NB4 (cell line): ENCODE results near the gene VIPR2.

Source experiments
- DNase-seq: peaks from one replicate; pipeline ENCODE4 v3.0.0; 2010; ENCODE audit warnings: low read depth
- H3K4me3 ChIP-seq: one replicate; pipeline ENCODE4 v1.5.1; 2011; ENCODE audit warnings: mild to moderate bottlenecking, low read depth, low read length, moderate library complexity
- MYC ChIP-seq: IDR thresholded peaks from 2 replicates; pipeline ENCODE4 v1.6.1; 2011; ENCODE audit warnings: low read depth, low read length
- POLR2A ChIP-seq: IDR thresholded peaks from 2 replicates; pipeline ENCODE4 v1.6.1; 2011; ENCODE audit warnings: mild to moderate bottlenecking; ENCODE audit not compliant: insufficient read length; ENCODE audit errors: extremely low read depth
- TF ChIP-seq, protein P1 (sequence below): IDR thresholded peaks from 2 replicates; pipeline ENCODE4 v1.6.1; 2011; ENCODE audit warnings: low read depth, low read length
- TF ChIP-seq, protein P2 (sequence below): IDR thresholded peaks from one replicate; pipeline ENCODE4 v1.5.1; 2012; ENCODE audit warnings: low read depth, low read length

VIPR2 gene

DNA sequence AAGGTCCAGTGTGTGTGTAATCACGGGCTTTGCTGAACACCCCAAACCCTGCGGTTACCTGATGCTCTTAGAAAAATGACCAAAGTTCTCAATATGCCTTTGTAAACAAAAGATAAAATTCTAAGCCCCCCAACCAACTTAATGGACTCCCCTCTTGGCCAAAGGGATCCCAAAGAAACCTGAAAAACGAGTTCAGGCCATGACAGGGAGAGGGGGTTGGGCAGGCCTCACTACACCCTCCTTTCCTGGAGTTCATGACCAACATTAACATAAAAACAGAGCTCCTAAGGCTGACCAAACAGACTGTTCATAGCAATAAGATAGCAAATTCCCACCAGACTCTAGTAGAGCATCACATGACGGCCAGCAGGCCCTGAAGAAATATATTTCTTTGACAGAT lies 3.0 kb upstream of the VIPR2 start:
- no peak for DNase-seq
- TF ChIP-seq MYC, result no peak
- TF ChIP-seq, protein P1, sequence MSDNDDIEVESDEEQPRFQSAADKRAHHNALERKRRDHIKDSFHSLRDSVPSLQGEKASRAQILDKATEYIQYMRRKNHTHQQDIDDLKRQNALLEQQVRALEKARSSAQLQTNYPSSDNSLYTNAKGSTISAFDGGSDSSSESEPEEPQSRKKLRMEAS, result no peak
- no peak for TF ChIP-seq POLR2A
- TF ChIP-seq, protein P2, sequence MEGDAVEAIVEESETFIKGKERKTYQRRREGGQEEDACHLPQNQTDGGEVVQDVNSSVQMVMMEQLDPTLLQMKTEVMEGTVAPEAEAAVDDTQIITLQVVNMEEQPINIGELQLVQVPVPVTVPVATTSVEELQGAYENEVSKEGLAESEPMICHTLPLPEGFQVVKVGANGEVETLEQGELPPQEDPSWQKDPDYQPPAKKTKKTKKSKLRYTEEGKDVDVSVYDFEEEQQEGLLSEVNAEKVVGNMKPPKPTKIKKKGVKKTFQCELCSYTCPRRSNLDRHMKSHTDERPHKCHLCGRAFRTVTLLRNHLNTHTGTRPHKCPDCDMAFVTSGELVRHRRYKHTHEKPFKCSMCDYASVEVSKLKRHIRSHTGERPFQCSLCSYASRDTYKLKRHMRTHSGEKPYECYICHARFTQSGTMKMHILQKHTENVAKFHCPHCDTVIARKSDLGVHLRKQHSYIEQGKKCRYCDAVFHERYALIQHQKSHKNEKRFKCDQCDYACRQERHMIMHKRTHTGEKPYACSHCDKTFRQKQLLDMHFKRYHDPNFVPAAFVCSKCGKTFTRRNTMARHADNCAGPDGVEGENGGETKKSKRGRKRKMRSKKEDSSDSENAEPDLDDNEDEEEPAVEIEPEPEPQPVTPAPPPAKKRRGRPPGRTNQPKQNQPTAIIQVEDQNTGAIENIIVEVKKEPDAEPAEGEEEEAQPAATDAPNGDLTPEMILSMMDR, result no peak
- H3K4me3 ChIP-seq, result no peak overlapping the region

DNA sequence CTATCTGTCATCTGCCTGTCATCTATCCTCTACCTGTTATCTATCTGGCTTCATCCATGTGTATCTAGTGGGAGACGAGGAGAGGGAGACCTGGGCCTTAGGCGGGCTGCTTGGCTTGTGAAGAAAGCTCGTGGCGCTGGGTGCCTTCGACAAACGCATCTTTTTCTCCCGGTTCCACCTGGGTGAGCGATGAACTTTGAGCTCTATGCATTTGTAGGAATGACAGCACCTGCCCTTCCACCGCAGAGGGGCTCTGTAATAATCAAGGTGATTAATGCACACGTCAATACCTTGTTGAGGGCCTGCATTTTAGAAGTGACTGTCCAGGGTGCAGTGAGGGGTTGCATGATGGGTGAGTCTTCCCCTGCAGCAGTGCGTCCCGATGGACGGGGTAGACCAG lies 2.6 kb upstream of the VIPR2 start:
- no peak for DNase-seq
- H3K4me3 ChIP-seq, result no peak overlapping the region
- TF ChIP-seq POLR2A (no peak), MYC (no peak)
- TF ChIP-seq, protein P2, result no peak
- TF ChIP-seq, protein P1, result no peak

DNA sequence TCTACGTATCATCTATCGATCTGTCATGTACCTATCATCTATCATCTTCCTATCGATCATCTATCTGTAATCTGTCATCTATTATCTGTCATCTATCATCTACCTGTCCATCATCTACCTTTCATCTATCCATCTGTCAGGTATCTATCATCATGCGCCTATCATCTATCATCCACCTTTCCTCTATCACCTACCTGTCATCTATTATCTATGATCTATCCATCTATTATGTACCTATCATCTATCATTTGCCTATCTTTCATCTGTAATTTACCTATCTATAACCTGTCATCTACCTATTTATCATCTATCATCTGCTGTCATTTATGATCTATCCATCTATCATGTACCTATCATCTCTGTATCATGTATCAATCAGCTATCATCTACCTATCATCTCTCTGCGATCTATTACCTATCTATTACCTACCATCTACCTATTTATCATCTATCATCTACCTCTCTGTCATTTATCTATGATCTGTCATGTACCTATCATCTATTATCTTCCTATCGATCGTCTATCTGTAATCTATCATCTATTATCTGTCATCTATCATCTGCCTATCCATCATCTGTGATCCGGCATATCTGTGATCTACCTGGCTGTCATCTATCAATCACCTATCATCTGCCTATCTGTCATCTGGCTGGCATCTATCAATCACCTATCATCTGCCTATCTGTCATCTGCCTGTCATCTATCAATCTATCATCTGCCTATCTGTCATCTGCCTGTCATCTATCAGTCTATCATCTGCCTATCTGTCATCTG lies 1.6 kb upstream of the VIPR2 start:
- no peak overlapping the region for H3K4me3 ChIP-seq
- no peak for DNase-seq
- TF ChIP-seq POLR2A (no peak), MYC (no peak)
- TF ChIP-seq, protein P1, result no peak
- TF ChIP-seq, protein P2, result no peak

DNA sequence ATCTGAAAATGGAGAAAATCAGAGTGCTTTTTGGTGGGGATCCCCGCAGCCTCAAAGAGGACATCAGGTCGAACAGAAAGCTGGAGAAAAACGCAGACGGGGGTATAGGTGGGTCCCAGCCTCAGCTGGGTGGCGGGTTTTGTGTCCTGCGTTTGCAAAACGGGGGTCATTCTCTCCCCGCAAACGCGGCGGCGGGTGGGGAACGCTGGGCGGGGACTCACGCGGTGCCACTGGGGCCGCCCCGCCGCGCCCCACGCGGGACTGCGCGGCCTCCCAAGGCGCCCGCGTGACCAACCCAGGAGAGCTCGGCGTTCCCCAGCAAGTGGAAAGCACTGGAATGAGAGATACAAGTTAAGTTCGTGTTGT lies 806 bp upstream of the VIPR2 start:
- TF ChIP-seq, protein P1, result no peak
- TF ChIP-seq MYC (no peak), POLR2A (no peak)
- TF ChIP-seq, protein P2, result no peak
- no peak for DNase-seq
- H3K4me3 ChIP-seq, result no peak overlapping the region

DNA sequence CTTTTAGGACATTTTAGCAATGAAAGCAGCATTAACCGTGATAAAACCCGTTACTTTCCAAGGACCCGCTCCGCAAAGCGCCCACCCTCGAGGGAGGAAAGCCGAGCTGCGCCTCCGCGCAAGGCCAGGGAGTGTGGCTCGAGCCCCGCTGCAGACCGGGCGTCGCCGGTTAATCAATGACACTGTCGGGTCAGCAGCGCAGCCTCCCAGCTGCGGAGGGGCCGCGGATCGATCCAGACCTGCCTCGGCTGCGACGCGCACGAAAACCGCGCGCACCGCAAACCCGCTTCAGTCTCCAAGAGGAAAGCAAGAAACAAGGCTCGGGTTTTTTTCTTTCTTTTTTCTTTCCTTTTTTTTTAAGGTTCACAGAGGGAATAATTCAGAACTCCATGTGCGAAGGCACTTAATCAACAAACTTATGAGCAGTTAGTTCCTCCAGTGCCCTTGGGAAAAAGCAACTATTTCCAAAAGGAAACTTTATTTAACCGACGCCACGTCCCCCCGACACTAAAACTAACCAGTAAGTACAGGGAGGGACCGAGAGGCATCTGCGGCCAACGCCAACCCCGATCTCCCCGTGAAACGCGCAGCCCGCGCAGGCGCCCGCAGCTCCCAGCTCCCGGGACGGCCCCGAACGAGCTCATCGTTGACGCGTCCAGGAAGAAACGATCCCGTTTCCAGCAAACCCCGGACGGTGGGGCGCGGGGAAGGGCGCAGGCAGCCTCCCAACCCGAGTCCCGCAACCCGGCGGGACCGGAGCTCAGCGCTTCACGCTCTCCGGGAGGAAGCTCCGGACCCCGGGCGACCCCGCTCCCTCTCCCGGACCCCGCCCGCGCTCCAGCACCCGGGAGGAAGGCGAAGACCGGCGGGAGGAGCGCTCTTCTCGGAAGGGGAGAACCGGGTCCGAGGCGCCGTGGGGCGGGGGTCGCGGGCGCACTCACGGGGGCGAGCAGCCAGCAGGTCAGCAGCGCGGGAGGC lies 598 bp downstream of the VIPR2 start:
- no peak overlapping the region for H3K4me3 ChIP-seq
- TF ChIP-seq, protein P1, result no peak
- TF ChIP-seq, protein P2, result no peak
- no peak for TF ChIP-seq POLR2A
- no peak for TF ChIP-seq MYC
- DNase-seq, result no peak
